Mesenchymal stem cell (in vitro differentiated cells and primary cell): ENCODE data around the gene ATP8A1.

Experiments
- DNase-seq: peaks from one replicate; pipeline ENCODE4 v3.0.0-alpha.2; 2013
- H2AFZ ChIP-seq: one replicate; pipeline ENCODE4 v1.6.1; 2013; ENCODE audit warnings: low read depth, mild to moderate bottlenecking, control low read depth, inconsistent platforms, low read length, moderate library complexity
- H2AK5ac ChIP-seq: 2 replicates; pipeline ENCODE4 v1.6.1; 2013; ENCODE audit warnings: low read length, moderate library complexity, mild to moderate bottlenecking, inconsistent platforms; ENCODE audit not compliant: severe bottlenecking
- H2BK120ac ChIP-seq: one replicate; pipeline ENCODE4 v1.6.1; 2013; ENCODE audit warnings: low read depth, mild to moderate bottlenecking, inconsistent platforms, low read length, moderate library complexity
- H2BK12ac ChIP-seq, 2 experiments: one replicate each; pipeline ENCODE4 v1.6.1; 2013; ENCODE audit warnings: inconsistent platforms in 2 of 2, low read length in 2 of 2, mild to moderate bottlenecking in 2 of 2, moderate library complexity in 2 of 2, control low read depth in 1 of 2
- H2BK15ac ChIP-seq: one replicate; pipeline ENCODE4 v1.6.1; 2013; ENCODE audit warnings: mild to moderate bottlenecking, low read depth, inconsistent platforms; ENCODE audit not compliant: poor library complexity, severe bottlenecking
- H2BK5ac ChIP-seq: 2 replicates; pipeline ENCODE4 v1.6.1; 2013; ENCODE audit warnings: low read depth, mild to moderate bottlenecking, low read length, control low read depth, inconsistent platforms; ENCODE audit not compliant: poor library complexity, severe bottlenecking
- H3K14ac ChIP-seq, 2 experiments: one replicate each; pipeline ENCODE4 v1.6.1; 2013; ENCODE audit warnings: inconsistent platforms in 2 of 2, low read length in 2 of 2, control low read depth in 1 of 2, mild to moderate bottlenecking in 1 of 2, moderate library complexity in 1 of 2
- H3K18ac ChIP-seq, 2 experiments: one replicate each; pipeline ENCODE4 v1.6.1; 2013; ENCODE audit warnings: inconsistent platforms in 2 of 2, low read length in 2 of 2, control low read depth in 1 of 2, low read depth in 1 of 2, mild to moderate bottlenecking in 1 of 2
- H3K23ac ChIP-seq, 2 experiments: one replicate each; pipeline ENCODE4 v1.6.1; 2013; ENCODE audit warnings: inconsistent platforms in 2 of 2, low read length in 2 of 2, mild to moderate bottlenecking in 2 of 2, moderate library complexity in 2 of 2, control low read depth in 1 of 2
- H3K27ac ChIP-seq: 2 replicates; pipeline ENCODE4 v1.5.1; 2013; ENCODE audit warnings: mild to moderate bottlenecking, moderate library complexity, low read length, control low read depth, inconsistent platforms; ENCODE audit not compliant: poor library complexity, severe bottlenecking
- H3K27me3 ChIP-seq, 2 experiments: 2 replicates each; pipeline versions ENCODE4 v1.6.1 to v1.7.0; 2013; ENCODE audit warnings: low read length in 2 of 2, mild to moderate bottlenecking in 2 of 2, moderate library complexity in 2 of 2, control low read depth in 1 of 2, inconsistent platforms in 1 of 2; ENCODE audit not compliant: control insufficient read depth in 1 of 2, insufficient read depth in 1 of 2
- H3K36me3 ChIP-seq, 2 experiments: 2 replicates each; pipeline versions ENCODE4 v1.6.1 to v1.7.0; 2013; ENCODE audit warnings: low read length in 2 of 2, control low read depth in 1 of 2, inconsistent platforms in 1 of 2, low read depth in 1 of 2, mild to moderate bottlenecking in 1 of 2; ENCODE audit not compliant: insufficient read depth in 2 of 2, control insufficient read depth in 1 of 2
- H3K4ac ChIP-seq, 2 experiments: one replicate each; pipeline ENCODE4 v1.6.1; 2013; ENCODE audit warnings: inconsistent platforms in 2 of 2, low read length in 2 of 2, mild to moderate bottlenecking in 2 of 2, moderate library complexity in 2 of 2, control low read depth in 1 of 2, low read depth in 1 of 2
- H3K4me1 ChIP-seq: 2 replicates; pipeline ENCODE4 v1.6.1; 2013; ENCODE audit warnings: low read depth, low read length, control low read depth; ENCODE audit not compliant: control insufficient read depth, insufficient read depth
- H3K4me2 ChIP-seq: 2 replicates; pipeline ENCODE4 v1.6.1; 2013; ENCODE audit warnings: low read length, mild to moderate bottlenecking, inconsistent platforms; ENCODE audit not compliant: poor library complexity, severe bottlenecking
- H3K4me3 ChIP-seq, 2 experiments: 2 replicates each; pipeline versions ENCODE4 v1.5.1 to v1.7.0; 2013; ENCODE audit warnings: low read length in 2 of 2, mild to moderate bottlenecking in 2 of 2, control low read depth in 1 of 2, low read depth in 1 of 2; ENCODE audit not compliant: insufficient read depth in 1 of 2
- H3K79me1 ChIP-seq: replicated peaks from 2 replicates; pipeline ENCODE4 v1.6.1; 2013; ENCODE audit warnings: mild to moderate bottlenecking, control low read depth, low read length, inconsistent platforms; ENCODE audit not compliant: poor library complexity, severe bottlenecking
- H3K9ac ChIP-seq: 2 replicates; pipeline ENCODE4 v1.7.0; 2013; ENCODE audit warnings: mild to moderate bottlenecking, low read length, moderate library complexity
- H3K9me3 ChIP-seq: 2 replicates; pipeline ENCODE4 v1.7.0; 2013; ENCODE audit warnings: mild to moderate bottlenecking, low read length; ENCODE audit not compliant: control insufficient read depth
- H4K8ac ChIP-seq: one replicate; pipeline ENCODE4 v1.6.1; 2013; ENCODE audit warnings: inconsistent platforms, mild to moderate bottlenecking, low read length, moderate library complexity
- H4K91ac ChIP-seq: one replicate; pipeline ENCODE4 v1.6.1; 2013; ENCODE audit warnings: mild to moderate bottlenecking, low read length, inconsistent platforms
- WGBS: methylation state at CpG from one replicate; pipeline ENCODE4 v1.1.7; 2013; ENCODE audit warnings: mixed read lengths; 5-methylcytosine and 5-hydroxymethylcytosine counted together

Gene ATP8A1

DNA sequence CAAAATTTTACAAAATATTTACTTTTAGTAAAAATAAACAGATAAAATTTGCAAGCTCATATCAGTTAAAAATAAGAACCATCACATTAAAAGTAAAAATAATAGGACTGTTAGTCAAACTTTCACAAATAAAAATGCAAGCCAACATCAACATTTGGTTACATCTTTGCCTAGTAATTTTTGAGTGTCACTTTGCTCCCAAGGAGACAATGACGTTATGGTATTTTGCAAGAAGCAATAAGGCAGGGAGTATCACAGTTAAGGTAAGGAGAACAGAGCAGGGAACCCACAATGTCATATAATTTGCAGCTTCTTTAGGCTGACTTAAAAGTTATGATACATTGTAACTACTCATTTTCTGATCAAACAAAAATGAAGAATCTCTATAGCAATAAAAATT lies 98.7 kb downstream of the ATP8A1 start:
- Histone ChIP-seq H3K4me2 (no peak overlapping the region), H3K4ac (no peak overlapping the region), H2BK5ac (no peak overlapping the region), H3K9ac (no peak overlapping the region), H2AFZ (no peak overlapping the region), H2BK15ac (no peak overlapping the region), H2BK12ac (no peak overlapping the region), H3K27ac (no peak overlapping the region), H3K9me3 (no peaks in the 10 kb centered on the region), H3K4me1 (peaks cover 2% of the 10 kb centered on the region), H4K8ac (no peak overlapping the region), H3K23ac (no peak overlapping the region), H3K79me1 (no peaks in the 10 kb centered on the region), H3K4me3 (no peak overlapping the region), H3K18ac (no peak overlapping the region), H3K14ac (no peak overlapping the region), H2BK120ac (no peak overlapping the region), H2AK5ac (no peak overlapping the region), H4K91ac (no peak overlapping the region), H3K36me3 (no peaks in the 10 kb centered on the region), H3K27me3 (no peaks in the 10 kb centered on the region)
- no peak for DNase-seq
- 67% methylated on average over 1 of the region's 1 CpG for WGBS

DNA sequence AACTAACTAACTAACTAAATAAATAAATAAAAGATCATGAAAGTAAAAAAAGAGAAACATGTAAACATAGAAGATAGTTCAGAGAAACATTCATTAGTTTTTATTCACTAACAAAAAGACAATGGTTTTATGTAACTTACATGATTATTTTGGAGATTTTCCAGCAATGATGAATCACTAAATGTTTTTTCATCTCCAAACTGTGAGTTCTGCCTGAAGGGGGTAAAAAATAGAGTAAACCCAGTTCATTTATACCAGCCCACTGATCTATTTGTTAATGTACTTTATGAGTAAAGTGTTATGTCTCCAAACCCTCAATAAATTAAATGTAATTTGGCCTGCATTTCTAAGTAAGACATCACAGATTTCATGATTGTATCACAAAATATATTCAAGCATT lies 101.1 kb downstream of the ATP8A1 start:
- no peak overlapping the region for H2AFZ ChIP-seq
- H4K8ac ChIP-seq = no peak overlapping the region
- H3K4me2 ChIP-seq = no peak overlapping the region
- no peaks in the 10 kb centered on the region for H3K27me3 ChIP-seq
- no peak overlapping the region for H2BK5ac ChIP-seq
- H3K4me3 ChIP-seq = no peak overlapping the region
- H3K79me1 ChIP-seq = no peaks in the 10 kb centered on the region
- no peaks in the 10 kb centered on the region for H3K36me3 ChIP-seq
- no peak overlapping the region for H3K23ac ChIP-seq
- no peak overlapping the region for H2BK15ac ChIP-seq
- no peak overlapping the region for H4K91ac ChIP-seq
- H3K4ac ChIP-seq = no peak overlapping the region
- DNase-seq = no peak
- H2AK5ac ChIP-seq = no peak overlapping the region
- no peak overlapping the region for H3K27ac ChIP-seq
- H3K18ac ChIP-seq = no peak overlapping the region
- H3K4me1 ChIP-seq = peaks cover 2% of the 10 kb centered on the region
- no peak overlapping the region for H3K14ac ChIP-seq
- H3K9me3 ChIP-seq = no peaks in the 10 kb centered on the region
- no peak overlapping the region for H2BK12ac ChIP-seq
- H2BK120ac ChIP-seq = no peak overlapping the region
- H3K9ac ChIP-seq = no peak overlapping the region

DNA sequence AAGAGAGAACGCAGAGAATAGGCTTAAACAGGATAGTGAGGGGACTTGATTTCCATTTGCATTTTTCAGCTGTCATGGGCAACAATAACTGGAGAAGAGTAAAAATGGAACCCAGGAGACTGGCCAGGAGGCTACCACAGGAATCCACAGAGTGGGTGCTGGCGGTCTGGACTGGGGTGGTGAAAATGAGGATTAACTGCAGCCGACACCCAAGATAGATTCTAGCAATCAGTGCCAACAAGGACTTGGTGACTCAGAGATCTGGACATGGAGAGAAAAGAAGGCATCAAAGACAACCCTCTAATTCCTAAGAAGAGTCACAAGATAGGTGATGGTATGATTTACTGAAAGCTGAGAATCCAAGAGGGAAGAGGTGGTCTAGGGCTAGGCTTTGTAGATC lies 102.8 kb downstream of the ATP8A1 start:
- Histone ChIP-seq H3K4me2 (no peak overlapping the region), H3K14ac (no peak overlapping the region), H2BK15ac (no peak overlapping the region), H3K27me3 (no peaks in the 10 kb centered on the region), H2BK12ac (no peak overlapping the region), H3K4me1 (no peaks in the 10 kb centered on the region), H3K9me3 (no peaks in the 10 kb centered on the region), H3K4me3 (no peak overlapping the region), H2BK120ac (no peak overlapping the region), H3K79me1 (no peaks in the 10 kb centered on the region), H2AFZ (no peak overlapping the region), H3K4ac (no peak overlapping the region), H3K18ac (no peak overlapping the region), H2AK5ac (no peak overlapping the region), H4K8ac (no peak overlapping the region), H3K9ac (no peak overlapping the region), H3K36me3 (no peaks in the 10 kb centered on the region), H2BK5ac (no peak overlapping the region), H3K23ac (no peak overlapping the region), H4K91ac (no peak overlapping the region), H3K27ac (no peak overlapping the region)
- WGBS = 93% methylated on average over 3 of the region's 3 CpGs
- DNase-seq = no peak

DNA sequence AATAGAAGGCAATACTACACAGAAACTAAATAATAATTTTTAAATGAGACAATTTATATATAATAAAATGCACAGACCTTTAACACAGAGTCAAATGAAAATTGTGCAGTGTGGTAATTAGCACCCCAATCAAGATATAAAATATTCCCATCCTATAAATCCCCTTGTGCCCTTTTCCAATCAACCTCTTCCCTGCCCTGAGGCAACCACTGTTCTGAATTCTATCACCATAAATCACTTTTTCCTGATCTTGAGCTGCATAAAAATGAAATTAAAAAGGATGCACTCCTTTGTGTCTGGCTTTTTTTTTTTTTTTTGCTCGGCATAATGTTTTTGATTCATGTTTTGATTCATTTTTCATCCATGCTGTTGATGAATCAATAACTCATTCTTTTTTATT lies 107.0 kb downstream of the ATP8A1 start:
- no peak overlapping the region for H3K27ac ChIP-seq
- no peak overlapping the region for H2BK15ac ChIP-seq
- WGBS = no CpG with 5 or more reads among the region's 1 CpG
- no peak overlapping the region for H3K4me3 ChIP-seq
- no peak overlapping the region for H2BK12ac ChIP-seq
- no peak overlapping the region for H3K4me2 ChIP-seq
- H3K9ac ChIP-seq = no peak overlapping the region
- no peak overlapping the region for H2AFZ ChIP-seq
- H3K4ac ChIP-seq = no peak overlapping the region
- DNase-seq = no peak
- H3K4me1 ChIP-seq = no peaks in the 10 kb centered on the region
- H4K91ac ChIP-seq = no peak overlapping the region
- no peak overlapping the region for H2BK120ac ChIP-seq
- no peak overlapping the region for H3K23ac ChIP-seq
- H4K8ac ChIP-seq = no peak overlapping the region
- H3K9me3 ChIP-seq = no peaks in the 10 kb centered on the region
- no peak overlapping the region for H3K18ac ChIP-seq
- H3K36me3 ChIP-seq = no peaks in the 10 kb centered on the region
- no peaks in the 10 kb centered on the region for H3K27me3 ChIP-seq
- H2AK5ac ChIP-seq = no peak overlapping the region
- no peak overlapping the region for H3K14ac ChIP-seq
- no peaks in the 10 kb centered on the region for H3K79me1 ChIP-seq
- no peak overlapping the region for H2BK5ac ChIP-seq
